Endothelial cell of umbilical vein (primary cell): ENCODE results near the gene EBPL. TPM values are rescaled to one million over a fixed set of nuclear protein-coding genes. Genes with fewer than 3 reads are reported as not detected.

ENCODE experiments used
- BruUV-seq: library from RNA; stranded (reverse); fragments of 400-500 nt; replicated peaks from 2 replicates; lab custom pipeline; 2021; lab: Mats Ljungman, UMichigan
- CTCF ChIA-PET: fragments of 300-600, 350-600 bp; sonication (Branson Sonifier 250); formaldehyde crosslinking; loops from one replicate; lab custom pipeline; 2021; ENCODE audit warnings: antibody characterized with exemption, inconsistent platforms; lab: Charles Lee
- POLR2A ChIA-PET: fragments of 300-600, 350-600 bp; sonication (Branson Sonifier 250); formaldehyde crosslinking; loops from one replicate; lab custom pipeline; 2021; ENCODE audit warnings: antibody characterized with exemption, inconsistent platforms; lab: Charles Lee
- DNase-seq: peaks from one replicate; pipeline ENCODE4 v3.0.0-alpha.2; 2011; ENCODE audit warnings: low read depth, low spot score
- FAIRE-seq: peaks from 2 replicates; lab custom pipeline; 2011; peaks lifted over from hg19 to GRCh38; lab: Jason Lieb, UNC
- H2AFZ ChIP-seq: 2 replicates; pipeline ENCODE4 v1.6.0; 2012; ENCODE audit warnings: low read depth, low read length, control low read depth, inconsistent platforms
- H3K27ac ChIP-seq: 2 replicates; pipeline ENCODE4 v1.5.1; 2011; ENCODE audit warnings: low read depth, mild to moderate bottlenecking, control low read depth, low read length, moderate library complexity; ENCODE audit not compliant: insufficient read depth
- H3K27me3 ChIP-seq, 2 experiments: 2 replicates each; pipeline versions ENCODE4 v1.6.0 to v1.6.1; 2011; ENCODE audit warnings: low read length in 2 of 2, mixed read lengths in 1 of 2; ENCODE audit not compliant: control insufficient read depth in 2 of 2, insufficient read depth in 2 of 2
- H3K36me3 ChIP-seq, 2 experiments: 2 replicates in 1 of 2; 3 replicates in 1 of 2; pipeline ENCODE4 v1.5.1; 2011; ENCODE audit warnings: low read length in 2 of 2, mild to moderate bottlenecking in 1 of 2, moderate library complexity in 1 of 2; ENCODE audit not compliant: control insufficient read depth in 2 of 2, insufficient read depth in 2 of 2; ENCODE audit errors: extremely low read depth in 1 of 2
- H3K4me1 ChIP-seq: 3 replicates; pipeline ENCODE4 v1.5.1; 2011; ENCODE audit warnings: mild to moderate bottlenecking, low read length; ENCODE audit not compliant: control insufficient read depth, insufficient read depth; ENCODE audit errors: extremely low read depth
- H3K4me2 ChIP-seq: 2 replicates; pipeline ENCODE4 v1.6.1; 2011; ENCODE audit warnings: low read length, control low read depth, mixed read lengths; ENCODE audit not compliant: insufficient read depth
- H3K4me3 ChIP-seq, 3 experiments: fragments of 200-600 bp in 1 of 3; sonication (generic), shearing (Covaris generic) in 1 of 3; replicated peaks in 1 of 3; 2 replicates each; pipeline ENCODE4 v1.5.1; 2011 to 2016; ENCODE audit warnings: control low read depth in 3 of 3, low read length in 3 of 3, mild to moderate bottlenecking in 2 of 3, inconsistent platforms in 1 of 3, low read depth in 1 of 3, moderate library complexity in 1 of 3; ENCODE audit not compliant: insufficient read depth in 1 of 3
- H3K79me2 ChIP-seq: 2 replicates; pipeline ENCODE4 v1.6.0; 2012; ENCODE audit warnings: low read length, inconsistent platforms; ENCODE audit not compliant: control insufficient read depth, insufficient read depth
- H3K9ac ChIP-seq: replicated peaks from 2 replicates; pipeline ENCODE3; 2011; ENCODE audit warnings: low read length, control low read depth; ENCODE audit not compliant: insufficient read depth; ENCODE audit errors: extremely low read depth
- H3K9me1 ChIP-seq: replicated peaks from 3 replicates; pipeline ENCODE4 v1.6.0; 2011; ENCODE audit warnings: mild to moderate bottlenecking, low read length; ENCODE audit not compliant: control insufficient read depth, insufficient read depth; ENCODE audit errors: extremely low read depth
- H3K9me3 ChIP-seq: replicated peaks from 2 replicates; pipeline ENCODE4 v1.5.1; 2012; ENCODE audit warnings: low read length, inconsistent platforms; ENCODE audit not compliant: control insufficient read depth, insufficient read depth
- H4K20me1 ChIP-seq: replicated peaks from 2 replicates; pipeline ENCODE3; 2011; ENCODE audit warnings: mild to moderate bottlenecking, low read length; ENCODE audit not compliant: control insufficient read depth, insufficient read depth; ENCODE audit errors: extremely low read depth
- EZH2 ChIP-seq: IDR thresholded peaks from 2 replicates; pipeline ENCODE4 v1.6.1; 2012; ENCODE audit warnings: borderline replicate concordance, low read depth, mild to moderate bottlenecking, moderate library complexity, low read length, inconsistent platforms; ENCODE audit not compliant: severe bottlenecking
- FOS ChIP-seq: IDR thresholded peaks from 2 replicates; pipeline ENCODE4 v1.6.1; 2011; ENCODE audit warnings: mild to moderate bottlenecking, low read length, moderate library complexity, borderline replicate concordance; ENCODE audit not compliant: insufficient read depth
- GATA2 ChIP-seq: IDR thresholded peaks from 2 replicates; pipeline ENCODE4 v1.7.0; 2011; ENCODE audit warnings: low read depth, mild to moderate bottlenecking, moderate library complexity, mixed read lengths, low read length; ENCODE audit not compliant: insufficient read length, insufficient read depth
- JUN ChIP-seq: IDR thresholded peaks from 2 replicates; pipeline ENCODE4 v1.6.1; 2011; ENCODE audit warnings: borderline replicate concordance, low read depth; ENCODE audit not compliant: insufficient read length, insufficient read depth
- MAX ChIP-seq: IDR thresholded peaks from 2 replicates; pipeline ENCODE4 v1.6.1; 2011; ENCODE audit not compliant: insufficient read depth, insufficient read length
- POLR2AphosphoS5 ChIP-seq: IDR thresholded peaks from 2 replicates; pipeline ENCODE4 v1.6.1; 2012; ENCODE audit warnings: low read depth, mild to moderate bottlenecking, control low read depth, low read length, moderate library complexity; ENCODE audit not compliant: insufficient read depth
- dilution Hi-C: fragments of 300-500 bp; cut with MboI; formaldehyde crosslinking; loops from one replicate; pipeline ENCODE4 v1.15.0; 2019; ENCODE audit warnings: low sequenced_read_pairs; ENCODE audit not compliant: extremely low pct_ligation_motif_present
- intact Hi-C: fragments of 100-400 bp; cut with micrococcal nuclease; formaldehyde crosslinking; loops from one replicate; pipeline ENCODE4 v1.10.0; 2022
- polyA plus RNA-seq, 4 experiments: library from polyadenylated mRNA; depleted of rRNA in 3 of 4; stranded (reverse) in 3 of 4; unstranded in 1 of 4; fragments of >200 nt; gene quantifications; 2 replicates each; pipeline versions ENCODE4 v1.2.1 to v1.2.3, GENCODE V29; 2011 to 2012; ENCODE audit warnings: missing spikeins in 1 of 4
- total RNA-seq: library from RNA; stranded (reverse); gene quantifications from 2 replicates; pipeline ENCODE4 v1.2.3, GENCODE V29; 2021

The EBPL gene
- total and polyA plus RNA-seq, 2 donors (not counting 3 experiments of a cell fraction or from before 2014, with no cell fraction given): 75.5 to 159 TPM

GRCh38 chr13:49683489-49683888 is 7.8 kb downstream of the EBPL start:
- FAIRE-seq (no peak), DNase-seq (no peak)
- Histone ChIP-seq H3K79me2 (peaks cover 67% of the 10 kb centered on the region), H3K9ac (no peak overlapping the region), H2AFZ (no peak overlapping the region), H3K4me2 (no peak overlapping the region), H3K4me1 (no peaks in the 10 kb centered on the region), H3K9me3 (no peaks in the 10 kb centered on the region), H3K9me1 (no peaks in the 10 kb centered on the region), H4K20me1 (peaks cover 3% of the 10 kb centered on the region), H3K27ac (no peak overlapping the region), H3K27me3 (no peaks in the 10 kb centered on the region), H3K36me3 (peaks cover 0 to 5% of the 10 kb centered on the region in 2 experiments), H3K4me3 (no peak overlapping the region)
- intact Hi-C loops (no loop called here), dilution Hi-C loops (no loop called here)
- no TSS peak for BruUV-seq
- CTCF ChIA-PET: interaction anchor here (1.8 kb wide), 1 partner anchor 108 kb away, joined by 5 read pairs; no protein-coding TSS in a partner anchor
- POLR2A ChIA-PET: no interaction called here
- TF ChIP-seq MAX (no peak), GATA2 (no peak), EZH2 (no peak), JUN (no peak), POLR2AphosphoS5 (no peak)

- no peak overlapping the region for H3K4me2 ChIP-seq
- H3K9me3 ChIP-seq: no peaks in the 10 kb centered on the region
- TF ChIP-seq FOS: no peak
- TF ChIP-seq POLR2AphosphoS5: no peak
- POLR2A ChIA-PET: no interaction called here
- peaks cover 3% of the 10 kb centered on the region for H4K20me1 ChIP-seq
- no peak overlapping the region for H3K9ac ChIP-seq
- BruUV-seq: no TSS peak
- peaks cover 0 to 5% of the 10 kb centered on the region in 2 experiments for H3K36me3 ChIP-seq
- CTCF ChIA-PET: interaction anchor here (1.4 to 1.8 kb wide), 2 partner anchors 11 to 109 kb away, joined by 3 to 5 read pairs; no protein-coding TSS in a partner anchor
- H3K27me3 ChIP-seq: no peaks in the 10 kb centered on the region
- intact Hi-C loops: no loop called here
- FAIRE-seq (no peak), DNase-seq (no peak)
- H3K27ac ChIP-seq: no peak overlapping the region
- dilution Hi-C loops: no loop called here
- H3K4me1 ChIP-seq: no peaks in the 10 kb centered on the region
- H3K4me3 ChIP-seq: no peak overlapping the region
- H3K79me2 ChIP-seq: peaks cover 63% of the 10 kb centered on the region
- H3K9me1 ChIP-seq: no peaks in the 10 kb centered on the region
- H2AFZ ChIP-seq: no peak overlapping the region
Observed at GRCh38 chr13:49681842-49682435, 9.3 kb downstream of the EBPL start.
